Prostate gland (tissue), 2 donors: ENCODE measurements around the gene NKD2. TPM values are rescaled to one million over a fixed set of nuclear protein-coding genes. Genes with fewer than 3 reads are reported as not detected.

Experiments
- DNase-seq: peaks from one replicate; pipeline ENCODE4 v3.0.0-alpha.2; 2019; ENCODE audit warnings: low spot score
- H3K27ac ChIP-seq, 2 donors: fragments of 200-600 bp; sonication (generic); 2 replicates each; pipeline ENCODE4 v1.5.1; 2017 to 2019
- H3K27me3 ChIP-seq: fragments of 200-600 bp; sonication (generic); replicated peaks from 2 replicates; pipeline ENCODE4 v1.5.1; 2019; ENCODE audit not compliant: insufficient read depth
- H3K36me3 ChIP-seq, 2 donors: fragments of 200-600 bp; sonication (generic); 1 replicate in 1 of 2; 2 replicates in 1 of 2; pipeline versions ENCODE4 v1.5.1 to v1.8.1; 2017 to 2019
- H3K4me1 ChIP-seq: fragments of 200-600 bp; sonication (generic); replicated peaks from 2 replicates; pipeline ENCODE4 v1.5.1; 2019
- H3K4me3 ChIP-seq, 2 donors: fragments of 200-600 bp; sonication (generic); 2 replicates each; pipeline ENCODE4 v1.5.1; 2017 to 2019
- H3K9me3 ChIP-seq: fragments of 200-600 bp; sonication (generic); 2 replicates; pipeline ENCODE4 v1.5.1; 2017
- CTCF ChIP-seq, 4 experiments: fragments of 200-600 bp in 2 of 4; fragments of 450-650 bp in 2 of 4; sonication (generic) in 2 of 4; IDR thresholded peaks; 1 replicate in 3 of 4; 2 replicates in 1 of 4; pipeline ENCODE4 v1.5.1; 2016 to 2019; ENCODE audit warnings: antibody characterized with exemption in 4 of 4, mild to moderate bottlenecking in 2 of 4, moderate library complexity in 2 of 4
- POLR2A ChIP-seq: fragments of 450-650 bp; IDR thresholded peaks from one replicate; pipeline ENCODE4 v1.6.1; 2016; ENCODE audit warnings: antibody characterized with exemption, mild to moderate bottlenecking
- POLR2AphosphoS5 ChIP-seq: sonication (generic); formaldehyde crosslinking; IDR thresholded peaks from one replicate; pipeline ENCODE4 v1.6.1; 2017; ENCODE audit warnings: antibody characterized with exemption
- WGBS: methylation state at CpG from one replicate; pipeline ENCODE4 v1.1.5; 2018; 5-methylcytosine and 5-hydroxymethylcytosine counted together
- intact Hi-C: fragments of 100-400 bp; cut with DNase I; formaldehyde crosslinking; loops from one replicate; pipeline ENCODE4 v1.14.2; 2022
- total RNA-seq, 2 donors: library from RNA; depleted of rRNA; stranded (reverse); fragments of >200 nt; gene quantifications; one replicate each; pipeline ENCODE4 v1.1.0, GENCODE V29; 2016

The NKD2 gene
- total RNA-seq, 2 donors from 2014 or later: 2.9 to 22.1 TPM

DNA sequence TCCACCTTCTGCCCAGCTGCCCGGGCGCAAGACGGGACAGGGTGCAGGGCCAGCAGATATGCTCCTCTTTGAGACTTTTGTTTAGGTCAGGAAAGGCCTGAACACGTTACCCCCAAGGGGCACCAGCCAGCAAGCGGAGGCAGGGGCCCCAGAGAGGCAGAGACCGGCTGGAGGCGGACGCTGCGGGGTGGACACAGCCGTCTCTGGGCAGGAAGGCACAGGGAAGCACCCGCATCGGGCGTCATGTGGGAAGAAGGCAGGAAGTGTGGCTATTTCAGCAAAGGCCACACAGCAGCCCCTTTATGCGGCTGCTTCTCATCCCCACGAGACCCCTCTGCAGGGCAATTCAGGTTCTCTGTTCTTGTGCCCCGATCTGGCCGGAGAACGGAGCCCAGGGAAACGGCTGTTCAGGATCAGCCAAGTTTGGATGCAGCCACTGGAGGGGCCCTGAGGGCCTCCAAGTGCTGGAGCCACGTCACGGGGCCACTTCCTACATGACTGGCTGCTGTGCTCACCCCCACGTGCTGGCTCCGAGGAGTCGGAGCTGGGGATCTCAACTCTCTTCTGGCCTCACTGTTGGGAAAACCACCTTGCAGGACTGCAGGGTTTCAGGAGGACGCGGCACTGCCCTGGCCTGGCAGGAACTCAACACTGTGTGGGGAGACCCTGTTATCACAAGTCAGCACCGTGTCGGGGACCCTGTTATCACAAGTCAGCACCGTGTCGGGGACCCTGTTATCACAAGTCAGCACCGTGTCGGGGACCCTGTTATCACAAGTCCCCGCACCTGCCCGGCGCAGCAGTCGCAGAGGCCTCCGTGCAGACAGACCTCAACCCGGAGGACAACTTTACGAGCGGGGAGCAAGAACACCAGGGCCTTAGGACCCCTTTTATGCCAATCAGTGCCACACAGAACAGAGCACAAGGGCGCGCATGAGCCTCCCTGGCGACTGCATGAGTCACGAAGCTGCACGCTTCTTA is 58.8 kb downstream of the NKD2 start:
- intact Hi-C loops: no loop called here
- no peak for TF ChIP-seq POLR2AphosphoS5
- no peak for TF ChIP-seq POLR2A
- no peak for TF ChIP-seq CTCF (IDR thresholded peaks at IDR 0.05)
- Histone ChIP-seq H3K4me3 (no peak overlapping the region), H3K27ac (no peak overlapping the region), H3K9me3 (no peaks in the 10 kb centered on the region), H3K36me3 (peaks cover 0 to 6% of the 10 kb centered on the region in 2 donors), H3K4me1 (no peaks in the 10 kb centered on the region), H3K27me3 (no peaks in the 10 kb centered on the region)
- no peak for DNase-seq
- WGBS: 90% methylated on average over 44 of the region's 45 CpGs

GRCh38 chr5:1068204-1068894 is 59.7 kb downstream of the NKD2 start:
- Histone ChIP-seq H3K4me3 (no peak overlapping the region), H3K27me3 (no peaks in the 10 kb centered on the region), H3K9me3 (no peaks in the 10 kb centered on the region), H3K36me3 (peaks cover 0 to 6% of the 10 kb centered on the region in 2 donors), H3K27ac (no peak overlapping the region), H3K4me1 (no peaks in the 10 kb centered on the region)
- no peak for DNase-seq
- TF ChIP-seq POLR2AphosphoS5 (no peak), CTCF (IDR thresholded peaks at IDR 0.05) (no peak), POLR2A (no peak)
- intact Hi-C loops: no loop called here
- WGBS: 91% methylated on average over 34 of the region's 34 CpGs

GRCh38 chr5:1068895-1069719 is 60.5 kb downstream of the NKD2 start:
- H3K9me3 ChIP-seq: no peaks in the 10 kb centered on the region
- H3K36me3 ChIP-seq: peaks cover 0 to 6% of the 10 kb centered on the region in 2 donors
- no peak for TF ChIP-seq POLR2A
- WGBS: 94% methylated on average over 33 of the region's 33 CpGs
- no peaks in the 10 kb centered on the region for H3K4me1 ChIP-seq
- no peak overlapping the region for H3K4me3 ChIP-seq
- H3K27me3 ChIP-seq: no peaks in the 10 kb centered on the region
- no peak for DNase-seq
- no peak overlapping the region for H3K27ac ChIP-seq
- intact Hi-C loops: no loop called here

GRCh38 chr5:1069720-1070088 is 61.1 kb downstream of the NKD2 start:
- Histone ChIP-seq H3K4me3 (no peak overlapping the region), H3K27me3 (no peaks in the 10 kb centered on the region), H3K4me1 (no peaks in the 10 kb centered on the region), H3K9me3 (no peaks in the 10 kb centered on the region), H3K36me3 (peaks cover 0 to 4% of the 10 kb centered on the region in 2 donors), H3K27ac (no peak overlapping the region)
- no peak for DNase-seq
- TF ChIP-seq POLR2A: no peak
- no peak for TF ChIP-seq POLR2AphosphoS5
- TF ChIP-seq CTCF (IDR thresholded peaks at IDR 0.05): no peak
- intact Hi-C loops: no loop called here
- WGBS: 88% methylated on average over 13 of the region's 15 CpGs
